Body of pancreas (tissue), 4 donors: ENCODE results near the gene KIAA1328.

ENCODE experiments used
- POLR2A ChIP-seq, 3 donors: fragments of 450-650 bp; IDR thresholded peaks; one replicate each; pipeline ENCODE4 v1.6.1; 2016; ENCODE audit warnings: antibody characterized with exemption in 3 of 3, mild to moderate bottlenecking in 2 of 3
- TF ChIP-seq, protein P1 (sequence below), 7 experiments: fragments of 450-650 bp in 4 of 7; fragments of 200-600 bp in 3 of 7; sonication (generic) in 3 of 7; IDR thresholded peaks; one replicate each; pipeline ENCODE4 v1.5.1; 2016 to 2019; ENCODE audit warnings: antibody characterized with exemption in 7 of 7

DNA sequence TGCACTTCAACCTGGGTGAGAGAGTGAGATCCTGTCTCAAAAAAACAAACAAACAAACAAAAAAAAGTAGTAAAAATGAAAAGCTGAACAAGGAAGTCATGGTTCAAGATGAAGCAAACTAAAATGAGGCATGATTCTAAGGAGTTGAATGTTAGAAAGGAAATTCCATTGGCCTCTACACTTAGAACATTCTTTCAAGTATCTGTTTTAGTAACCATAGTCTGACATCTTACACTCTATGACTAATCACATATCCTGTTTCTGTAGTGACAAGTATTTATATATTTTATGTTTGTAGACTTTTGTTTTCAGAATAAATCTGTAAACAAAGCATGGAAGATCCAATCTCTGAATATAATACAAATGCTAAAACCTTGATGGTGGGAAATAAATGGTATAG is 164.1 kb downstream of the KIAA1328 start:
- TF ChIP-seq, protein P1, sequence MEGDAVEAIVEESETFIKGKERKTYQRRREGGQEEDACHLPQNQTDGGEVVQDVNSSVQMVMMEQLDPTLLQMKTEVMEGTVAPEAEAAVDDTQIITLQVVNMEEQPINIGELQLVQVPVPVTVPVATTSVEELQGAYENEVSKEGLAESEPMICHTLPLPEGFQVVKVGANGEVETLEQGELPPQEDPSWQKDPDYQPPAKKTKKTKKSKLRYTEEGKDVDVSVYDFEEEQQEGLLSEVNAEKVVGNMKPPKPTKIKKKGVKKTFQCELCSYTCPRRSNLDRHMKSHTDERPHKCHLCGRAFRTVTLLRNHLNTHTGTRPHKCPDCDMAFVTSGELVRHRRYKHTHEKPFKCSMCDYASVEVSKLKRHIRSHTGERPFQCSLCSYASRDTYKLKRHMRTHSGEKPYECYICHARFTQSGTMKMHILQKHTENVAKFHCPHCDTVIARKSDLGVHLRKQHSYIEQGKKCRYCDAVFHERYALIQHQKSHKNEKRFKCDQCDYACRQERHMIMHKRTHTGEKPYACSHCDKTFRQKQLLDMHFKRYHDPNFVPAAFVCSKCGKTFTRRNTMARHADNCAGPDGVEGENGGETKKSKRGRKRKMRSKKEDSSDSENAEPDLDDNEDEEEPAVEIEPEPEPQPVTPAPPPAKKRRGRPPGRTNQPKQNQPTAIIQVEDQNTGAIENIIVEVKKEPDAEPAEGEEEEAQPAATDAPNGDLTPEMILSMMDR (IDR thresholded peaks at IDR 0.05): no peak
- TF ChIP-seq POLR2A (IDR thresholded peaks at IDR 0.05): no peak
